ENCODE data around the gene CENPN. TPM values are rescaled to one million over a fixed set of nuclear protein-coding genes. Genes with fewer than 3 reads are reported as not detected.

CENPN gene
- total RNA-seq, 1 donor from 2014 or later, result 13.0 TPM

GRCh38 chr16:80974649-80975376 is 32.2 kb upstream of the CENPN start:
- Histone ChIP-seq H3K27ac (ENCODE audit: low read depth, low read length) (no peak overlapping the region), H3K27me3 (ENCODE audit: control insufficient read depth in 3 of 3, insufficient read depth in 3 of 3, low read length in 3 of 3) (no peaks in the 10 kb centered on the region), H3K9me3 (ENCODE audit: control insufficient read depth in 3 of 3, low read length in 3 of 3) (no peaks in the 10 kb centered on the region), H3K4me1 (ENCODE audit: control insufficient read depth in 3 of 3, insufficient read depth in 3 of 3, low read length in 3 of 3) (no peaks in the 10 kb centered on the region), H3K4me3 (ENCODE audit: low read length in 3 of 3) (no peak overlapping the region), H3K9ac (ENCODE audit: low read depth in 1 of 3, low read length in 3 of 3) (no peak overlapping the region), H3K36me3 (ENCODE audit: control insufficient read depth in 3 of 3, insufficient read depth in 3 of 3, low read length in 3 of 3) (peaks cover 2 to 16% (median 3%) of the 10 kb centered on the region in 3 donors)

- Histone ChIP-seq H3K27ac (ENCODE audit: low read depth, low read length) (no peak overlapping the region), H3K36me3 (ENCODE audit: control insufficient read depth in 3 of 3, insufficient read depth in 3 of 3, low read length in 3 of 3) (peaks cover 2 to 18% (median 5%) of the 10 kb centered on the region in 3 donors), H3K4me3 (ENCODE audit: low read length in 3 of 3) (no peak overlapping the region), H3K9ac (ENCODE audit: low read depth in 1 of 3, low read length in 3 of 3) (no peak overlapping the region), H3K9me3 (ENCODE audit: control insufficient read depth in 3 of 3, low read length in 3 of 3) (no peaks in the 10 kb centered on the region), H3K4me1 (ENCODE audit: control insufficient read depth in 3 of 3, insufficient read depth in 3 of 3, low read length in 3 of 3) (no peaks in the 10 kb centered on the region), H3K27me3 (ENCODE audit: control insufficient read depth in 3 of 3, insufficient read depth in 3 of 3, low read length in 3 of 3) (no peaks in the 10 kb centered on the region)
Measured at GRCh38 chr16:80976946-80977345, 30.1 kb upstream of the CENPN start.

DNA sequence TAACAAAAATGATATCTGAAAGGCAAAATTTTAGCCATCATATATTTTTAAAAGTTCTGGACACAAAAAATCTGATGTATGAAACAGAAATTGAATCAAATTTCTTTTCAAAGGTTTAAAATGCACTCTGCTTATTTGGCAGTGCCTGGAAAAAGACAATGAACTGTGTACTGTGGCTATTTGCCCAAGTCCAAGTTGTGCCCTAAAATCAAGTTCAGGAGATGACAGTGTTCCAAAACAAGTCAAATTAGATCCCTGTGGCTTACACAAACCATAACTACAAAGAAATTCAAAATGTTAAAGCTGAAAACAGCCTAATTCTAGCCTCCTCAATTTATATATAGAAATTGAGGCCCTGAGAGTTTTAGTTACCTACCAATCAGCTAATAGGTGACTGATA is 25.9 kb upstream of the CENPN start:
- Histone ChIP-seq H3K36me3 (ENCODE audit: control insufficient read depth in 3 of 3, insufficient read depth in 3 of 3, low read length in 3 of 3) (peaks cover 2 to 10% (median 2%) of the 10 kb centered on the region in 3 donors), H3K4me3 (ENCODE audit: low read length in 3 of 3) (no peak overlapping the region), H3K4me1 (ENCODE audit: control insufficient read depth in 3 of 3, insufficient read depth in 3 of 3, low read length in 3 of 3) (no peaks in the 10 kb centered on the region), H3K27me3 (ENCODE audit: control insufficient read depth in 3 of 3, insufficient read depth in 3 of 3, low read length in 3 of 3) (no peaks in the 10 kb centered on the region), H3K9me3 (ENCODE audit: control insufficient read depth in 3 of 3, low read length in 3 of 3) (no peaks in the 10 kb centered on the region), H3K27ac (ENCODE audit: low read depth, low read length) (no peak overlapping the region), H3K9ac (ENCODE audit: low read depth in 1 of 3, low read length in 3 of 3) (no peak overlapping the region)

DNA sequence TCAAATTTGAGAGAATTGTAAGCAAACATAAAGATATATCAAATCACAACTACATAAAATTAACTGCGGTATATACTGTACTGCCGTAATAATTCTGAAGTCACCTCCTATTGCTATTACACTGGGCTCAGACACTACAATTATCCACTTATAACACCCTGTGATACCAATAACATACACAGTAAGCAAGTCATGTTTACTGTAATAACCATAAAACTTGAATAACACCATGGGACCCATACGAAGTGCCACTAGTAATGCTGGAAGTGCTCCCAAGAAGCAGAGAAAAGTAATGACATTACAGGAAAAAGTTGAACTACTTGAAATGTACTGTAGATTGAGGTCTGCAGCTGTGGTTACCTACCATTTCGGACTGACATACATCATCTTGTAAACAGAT is 24.4 kb upstream of the CENPN start:
- no peaks in the 10 kb centered on the region for H3K4me1 ChIP-seq (ENCODE audit: control insufficient read depth in 3 of 3, insufficient read depth in 3 of 3, low read length in 3 of 3)
- H3K4me3 ChIP-seq (ENCODE audit: low read length in 3 of 3), result no peak overlapping the region
- no peak overlapping the region for H3K27ac ChIP-seq (ENCODE audit: low read depth, low read length)
- H3K9ac ChIP-seq (ENCODE audit: low read depth in 1 of 3, low read length in 3 of 3), result no peak overlapping the region
- no peaks in the 10 kb centered on the region for H3K9me3 ChIP-seq (ENCODE audit: control insufficient read depth in 3 of 3, low read length in 3 of 3)
- peaks cover 2 to 10% (median 2%) of the 10 kb centered on the region in 3 donors for H3K36me3 ChIP-seq (ENCODE audit: control insufficient read depth in 3 of 3, insufficient read depth in 3 of 3, low read length in 3 of 3)
- H3K27me3 ChIP-seq (ENCODE audit: control insufficient read depth in 3 of 3, insufficient read depth in 3 of 3, low read length in 3 of 3), result no peaks in the 10 kb centered on the region

GRCh38 chr16:80984124-80984892 is 22.7 kb upstream of the CENPN start:
- no peaks in the 10 kb centered on the region for H3K9me3 ChIP-seq (ENCODE audit: control insufficient read depth in 3 of 3, low read length in 3 of 3)
- no peaks in the 10 kb centered on the region for H3K4me1 ChIP-seq (ENCODE audit: control insufficient read depth in 3 of 3, insufficient read depth in 3 of 3, low read length in 3 of 3)
- H3K9ac ChIP-seq (ENCODE audit: low read depth in 1 of 3, low read length in 3 of 3), result no peak overlapping the region

GRCh38 chr16:80985611-80986010 is 21.4 kb upstream of the CENPN start:
- Histone ChIP-seq H3K4me3 (ENCODE audit: low read length in 3 of 3) (no peak overlapping the region), H3K9me3 (ENCODE audit: control insufficient read depth in 3 of 3, low read length in 3 of 3) (no peaks in the 10 kb centered on the region), H3K4me1 (ENCODE audit: control insufficient read depth in 3 of 3, insufficient read depth in 3 of 3, low read length in 3 of 3) (no peaks in the 10 kb centered on the region), H3K9ac (ENCODE audit: low read depth in 1 of 3, low read length in 3 of 3) (no peak overlapping the region), H3K27me3 (ENCODE audit: control insufficient read depth in 3 of 3, insufficient read depth in 3 of 3, low read length in 3 of 3) (no peaks in the 10 kb centered on the region), H3K36me3 (ENCODE audit: control insufficient read depth in 3 of 3, insufficient read depth in 3 of 3, low read length in 3 of 3) (peaks cover 0 to under 1% (median 0%) of the 10 kb centered on the region in 3 donors), H3K27ac (ENCODE audit: low read depth, low read length) (no peak overlapping the region)

More at GRCh38 chr16:80984124-80984892, 22.7 kb upstream of the CENPN start:
- Histone ChIP-seq H3K36me3 (ENCODE audit: control insufficient read depth in 3 of 3, insufficient read depth in 3 of 3, low read length in 3 of 3) (peaks cover 2 to 5% (median 2%) of the 10 kb centered on the region in 3 donors), H3K27ac (ENCODE audit: low read depth, low read length) (no peak overlapping the region), H3K4me3 (ENCODE audit: low read length in 3 of 3) (no peak overlapping the region), H3K27me3 (ENCODE audit: control insufficient read depth in 3 of 3, insufficient read depth in 3 of 3, low read length in 3 of 3) (no peaks in the 10 kb centered on the region)

GRCh38 chr16:80986557-80986956 is 20.5 kb upstream of the CENPN start:
- Histone ChIP-seq H3K4me1 (ENCODE audit: control insufficient read depth in 3 of 3, insufficient read depth in 3 of 3, low read length in 3 of 3) (no peaks in the 10 kb centered on the region), H3K27ac (ENCODE audit: low read depth, low read length) (no peak overlapping the region), H3K9me3 (ENCODE audit: control insufficient read depth in 3 of 3, low read length in 3 of 3) (no peaks in the 10 kb centered on the region)

DNA sequence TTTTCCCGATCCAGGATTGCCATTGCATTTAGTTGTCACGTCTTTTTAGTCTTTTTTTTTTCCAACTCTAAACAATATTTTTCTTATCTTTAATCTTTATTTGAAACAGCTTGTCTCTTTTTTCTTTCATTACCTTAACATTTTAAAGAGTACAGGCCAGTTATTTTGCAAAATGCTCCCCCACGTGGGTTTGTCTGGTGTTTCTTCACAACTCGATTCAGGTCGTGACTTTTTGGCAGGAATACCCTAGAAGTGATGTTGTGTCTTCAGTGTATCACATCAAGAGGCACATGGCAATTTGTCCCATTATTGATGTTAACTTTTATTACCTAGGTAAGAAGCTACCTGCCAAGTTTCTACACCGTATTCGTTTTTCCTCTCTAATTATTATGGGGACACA is 18.3 kb upstream of the CENPN start:
- no peak overlapping the region for H3K9ac ChIP-seq (ENCODE audit: low read depth in 1 of 3, low read length in 3 of 3)
- H3K9me3 ChIP-seq (ENCODE audit: control insufficient read depth in 3 of 3, low read length in 3 of 3), result no peaks in the 10 kb centered on the region
- no peaks in the 10 kb centered on the region for H3K27me3 ChIP-seq (ENCODE audit: control insufficient read depth in 3 of 3, insufficient read depth in 3 of 3, low read length in 3 of 3)
- no peak overlapping the region for H3K27ac ChIP-seq (ENCODE audit: low read depth, low read length)
- no peaks in the 10 kb centered on the region for H3K36me3 ChIP-seq (ENCODE audit: control insufficient read depth in 3 of 3, insufficient read depth in 3 of 3, low read length in 3 of 3)
- no peaks in the 10 kb centered on the region for H3K4me1 ChIP-seq (ENCODE audit: control insufficient read depth in 3 of 3, insufficient read depth in 3 of 3, low read length in 3 of 3)
- H3K4me3 ChIP-seq (ENCODE audit: low read length in 3 of 3), result no peak overlapping the region

More at GRCh38 chr16:80986557-80986956, 20.5 kb upstream of the CENPN start:
- Histone ChIP-seq H3K27me3 (ENCODE audit: control insufficient read depth in 3 of 3, insufficient read depth in 3 of 3, low read length in 3 of 3) (no peaks in the 10 kb centered on the region), H3K9ac (ENCODE audit: low read depth in 1 of 3, low read length in 3 of 3) (no peak overlapping the region), H3K36me3 (ENCODE audit: control insufficient read depth in 3 of 3, insufficient read depth in 3 of 3, low read length in 3 of 3) (no peaks in the 10 kb centered on the region), H3K4me3 (ENCODE audit: low read length in 3 of 3) (no peak overlapping the region)

DNA sequence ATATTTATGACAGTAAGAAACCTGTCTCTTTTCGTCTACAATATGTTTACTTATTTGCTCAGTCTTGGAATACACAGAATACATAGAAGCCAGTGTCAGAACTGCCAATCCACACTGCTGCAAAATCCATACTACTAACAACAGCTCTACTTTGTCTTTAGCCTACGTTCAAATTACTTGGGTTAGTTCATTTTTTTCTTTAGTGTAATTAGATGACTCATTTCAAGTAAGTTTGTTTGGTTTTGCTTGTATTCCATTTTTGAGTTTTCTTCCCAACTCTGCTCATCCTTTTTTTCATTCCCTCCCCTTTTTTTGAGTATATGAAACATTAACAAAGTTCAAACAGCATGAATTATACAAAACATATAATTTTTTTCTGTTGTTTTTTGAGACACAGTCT is 17.2 kb upstream of the CENPN start:
- H3K4me3 ChIP-seq (ENCODE audit: low read length in 3 of 3), result no peak overlapping the region
- H3K27me3 ChIP-seq (ENCODE audit: control insufficient read depth in 3 of 3, insufficient read depth in 3 of 3, low read length in 3 of 3), result no peaks in the 10 kb centered on the region
- no peak overlapping the region for H3K27ac ChIP-seq (ENCODE audit: low read depth, low read length)
- H3K36me3 ChIP-seq (ENCODE audit: control insufficient read depth in 3 of 3, insufficient read depth in 3 of 3, low read length in 3 of 3), result no peaks in the 10 kb centered on the region
- no peak overlapping the region for H3K9ac ChIP-seq (ENCODE audit: low read depth in 1 of 3, low read length in 3 of 3)
- H3K4me1 ChIP-seq (ENCODE audit: control insufficient read depth in 3 of 3, insufficient read depth in 3 of 3, low read length in 3 of 3), result no peaks in the 10 kb centered on the region
- H3K9me3 ChIP-seq (ENCODE audit: control insufficient read depth in 3 of 3, low read length in 3 of 3), result no peaks in the 10 kb centered on the region

DNA sequence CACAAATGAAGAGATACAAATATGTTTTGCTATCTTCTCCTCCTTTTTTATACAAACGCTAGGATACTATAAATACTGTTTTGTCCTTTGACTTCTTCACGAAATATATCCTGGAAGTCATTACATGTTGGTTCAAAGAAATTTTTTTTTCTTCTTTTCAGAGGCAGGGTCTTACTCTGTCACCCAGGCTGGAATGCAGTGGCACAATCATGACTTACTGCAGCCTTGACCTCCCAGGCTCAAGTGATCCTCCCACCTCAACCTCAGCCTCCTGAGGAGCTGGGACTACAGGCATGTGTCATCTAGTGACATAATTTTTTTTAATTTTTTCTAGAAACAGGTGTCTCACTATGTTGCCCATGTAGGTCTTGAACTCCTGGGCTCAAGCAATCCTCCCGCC is 16.4 kb upstream of the CENPN start:
- Histone ChIP-seq H3K36me3 (ENCODE audit: control insufficient read depth in 3 of 3, insufficient read depth in 3 of 3, low read length in 3 of 3) (no peaks in the 10 kb centered on the region), H3K4me3 (ENCODE audit: low read length in 3 of 3) (no peak overlapping the region), H3K4me1 (ENCODE audit: control insufficient read depth in 3 of 3, insufficient read depth in 3 of 3, low read length in 3 of 3) (no peaks in the 10 kb centered on the region), H3K9ac (ENCODE audit: low read depth in 1 of 3, low read length in 3 of 3) (no peak overlapping the region), H3K27me3 (ENCODE audit: control insufficient read depth in 3 of 3, insufficient read depth in 3 of 3, low read length in 3 of 3) (no peaks in the 10 kb centered on the region), H3K27ac (ENCODE audit: low read depth, low read length) (no peak overlapping the region), H3K9me3 (ENCODE audit: control insufficient read depth in 3 of 3, low read length in 3 of 3) (no peaks in the 10 kb centered on the region)
